ENCODE measurements around the gene KCNJ15. TPM values are rescaled to one million over a fixed set of nuclear protein-coding genes. Genes with fewer than 3 reads are reported as not detected.

The KCNJ15 gene
- total and polyA plus RNA-seq, 2 experiments from 2014 or later: not detected

DNA sequence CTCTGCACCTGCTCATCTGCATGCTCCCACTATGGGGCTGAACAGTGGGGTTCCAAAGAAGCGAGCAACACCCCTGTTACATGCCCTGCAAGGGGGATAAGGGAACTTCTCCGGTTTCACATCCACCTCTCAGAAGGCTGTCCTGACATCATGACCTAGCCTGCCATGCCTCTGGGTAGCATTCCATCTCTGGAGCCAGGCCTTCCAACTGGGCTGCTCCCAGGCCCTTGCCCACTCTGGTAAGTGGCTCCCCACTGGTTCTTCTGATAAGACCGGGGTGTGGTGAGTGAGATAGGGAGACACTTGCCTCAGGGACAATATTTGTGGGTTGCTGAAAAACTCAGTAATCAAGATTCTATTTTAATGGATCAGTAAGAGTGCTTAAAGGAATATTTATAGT lies 57.8 kb downstream of the KCNJ15 start:
- Mint-ChIP-seq H3K27me3 (ENCODE audit: insufficient read depth, low read depth, poor library complexity) (peaks cover 7% of the 10 kb centered on the region), H3K9me3 (no peaks in the 10 kb centered on the region), H3K27ac (no peak overlapping the region), H3K4me1 (peaks cover 12% of the 10 kb centered on the region), H3K4me3 (no peak overlapping the region), H3K36me3 (ENCODE audit: low read depth) (no peaks in the 10 kb centered on the region; the same call in 2 of the 3 replicates)
- H3K36me3 ChIP-seq (ENCODE audit: insufficient read depth): no peaks in the 10 kb centered on the region
- H4K20me1 ChIP-seq (replicated peaks; ENCODE audit: insufficient read depth): no peaks in the 10 kb centered on the region
- H3K4me1 ChIP-seq (ENCODE audit: insufficient read depth): no peaks in the 10 kb centered on the region
- H3K4me2 ChIP-seq: no peak overlapping the region
- H3K9me2 ChIP-seq (ENCODE audit: insufficient read depth): peaks cover 5% of the 10 kb centered on the region; the same call in 1 of the 2 replicates
- no peak overlapping the region for H3K4me3 ChIP-seq
- ATAC-seq (no peak), DNase-seq (ENCODE audit: low spot score) (no peak)
- no peak overlapping the region for H2AFZ ChIP-seq
- H3K27me3 ChIP-seq (ENCODE audit: insufficient read depth): no peaks in the 10 kb centered on the region
- no peaks in the 10 kb centered on the region for H3F3A ChIP-seq (replicated peaks; ENCODE audit: low read depth)
- TF ChIP-seq EZH2phosphoT487 (IDR thresholded peaks at IDR 0.05; ENCODE audit: unreplicated experiment) (no peak), JUNB (IDR thresholded peaks at IDR 0.05; ENCODE audit: unreplicated experiment) (no peak), EZH2 (IDR thresholded peaks at IDR 0.05; ENCODE audit: low read depth, unreplicated experiment) (no peak), STAT1 (IDR thresholded peaks at IDR 0.05; ENCODE audit: unreplicated experiment) (no peak), ZNF114 (CRISPR knock-in tag; IDR thresholded peaks at IDR 0.05) (no peak)
- TF ChIP-seq, protein P1, sequence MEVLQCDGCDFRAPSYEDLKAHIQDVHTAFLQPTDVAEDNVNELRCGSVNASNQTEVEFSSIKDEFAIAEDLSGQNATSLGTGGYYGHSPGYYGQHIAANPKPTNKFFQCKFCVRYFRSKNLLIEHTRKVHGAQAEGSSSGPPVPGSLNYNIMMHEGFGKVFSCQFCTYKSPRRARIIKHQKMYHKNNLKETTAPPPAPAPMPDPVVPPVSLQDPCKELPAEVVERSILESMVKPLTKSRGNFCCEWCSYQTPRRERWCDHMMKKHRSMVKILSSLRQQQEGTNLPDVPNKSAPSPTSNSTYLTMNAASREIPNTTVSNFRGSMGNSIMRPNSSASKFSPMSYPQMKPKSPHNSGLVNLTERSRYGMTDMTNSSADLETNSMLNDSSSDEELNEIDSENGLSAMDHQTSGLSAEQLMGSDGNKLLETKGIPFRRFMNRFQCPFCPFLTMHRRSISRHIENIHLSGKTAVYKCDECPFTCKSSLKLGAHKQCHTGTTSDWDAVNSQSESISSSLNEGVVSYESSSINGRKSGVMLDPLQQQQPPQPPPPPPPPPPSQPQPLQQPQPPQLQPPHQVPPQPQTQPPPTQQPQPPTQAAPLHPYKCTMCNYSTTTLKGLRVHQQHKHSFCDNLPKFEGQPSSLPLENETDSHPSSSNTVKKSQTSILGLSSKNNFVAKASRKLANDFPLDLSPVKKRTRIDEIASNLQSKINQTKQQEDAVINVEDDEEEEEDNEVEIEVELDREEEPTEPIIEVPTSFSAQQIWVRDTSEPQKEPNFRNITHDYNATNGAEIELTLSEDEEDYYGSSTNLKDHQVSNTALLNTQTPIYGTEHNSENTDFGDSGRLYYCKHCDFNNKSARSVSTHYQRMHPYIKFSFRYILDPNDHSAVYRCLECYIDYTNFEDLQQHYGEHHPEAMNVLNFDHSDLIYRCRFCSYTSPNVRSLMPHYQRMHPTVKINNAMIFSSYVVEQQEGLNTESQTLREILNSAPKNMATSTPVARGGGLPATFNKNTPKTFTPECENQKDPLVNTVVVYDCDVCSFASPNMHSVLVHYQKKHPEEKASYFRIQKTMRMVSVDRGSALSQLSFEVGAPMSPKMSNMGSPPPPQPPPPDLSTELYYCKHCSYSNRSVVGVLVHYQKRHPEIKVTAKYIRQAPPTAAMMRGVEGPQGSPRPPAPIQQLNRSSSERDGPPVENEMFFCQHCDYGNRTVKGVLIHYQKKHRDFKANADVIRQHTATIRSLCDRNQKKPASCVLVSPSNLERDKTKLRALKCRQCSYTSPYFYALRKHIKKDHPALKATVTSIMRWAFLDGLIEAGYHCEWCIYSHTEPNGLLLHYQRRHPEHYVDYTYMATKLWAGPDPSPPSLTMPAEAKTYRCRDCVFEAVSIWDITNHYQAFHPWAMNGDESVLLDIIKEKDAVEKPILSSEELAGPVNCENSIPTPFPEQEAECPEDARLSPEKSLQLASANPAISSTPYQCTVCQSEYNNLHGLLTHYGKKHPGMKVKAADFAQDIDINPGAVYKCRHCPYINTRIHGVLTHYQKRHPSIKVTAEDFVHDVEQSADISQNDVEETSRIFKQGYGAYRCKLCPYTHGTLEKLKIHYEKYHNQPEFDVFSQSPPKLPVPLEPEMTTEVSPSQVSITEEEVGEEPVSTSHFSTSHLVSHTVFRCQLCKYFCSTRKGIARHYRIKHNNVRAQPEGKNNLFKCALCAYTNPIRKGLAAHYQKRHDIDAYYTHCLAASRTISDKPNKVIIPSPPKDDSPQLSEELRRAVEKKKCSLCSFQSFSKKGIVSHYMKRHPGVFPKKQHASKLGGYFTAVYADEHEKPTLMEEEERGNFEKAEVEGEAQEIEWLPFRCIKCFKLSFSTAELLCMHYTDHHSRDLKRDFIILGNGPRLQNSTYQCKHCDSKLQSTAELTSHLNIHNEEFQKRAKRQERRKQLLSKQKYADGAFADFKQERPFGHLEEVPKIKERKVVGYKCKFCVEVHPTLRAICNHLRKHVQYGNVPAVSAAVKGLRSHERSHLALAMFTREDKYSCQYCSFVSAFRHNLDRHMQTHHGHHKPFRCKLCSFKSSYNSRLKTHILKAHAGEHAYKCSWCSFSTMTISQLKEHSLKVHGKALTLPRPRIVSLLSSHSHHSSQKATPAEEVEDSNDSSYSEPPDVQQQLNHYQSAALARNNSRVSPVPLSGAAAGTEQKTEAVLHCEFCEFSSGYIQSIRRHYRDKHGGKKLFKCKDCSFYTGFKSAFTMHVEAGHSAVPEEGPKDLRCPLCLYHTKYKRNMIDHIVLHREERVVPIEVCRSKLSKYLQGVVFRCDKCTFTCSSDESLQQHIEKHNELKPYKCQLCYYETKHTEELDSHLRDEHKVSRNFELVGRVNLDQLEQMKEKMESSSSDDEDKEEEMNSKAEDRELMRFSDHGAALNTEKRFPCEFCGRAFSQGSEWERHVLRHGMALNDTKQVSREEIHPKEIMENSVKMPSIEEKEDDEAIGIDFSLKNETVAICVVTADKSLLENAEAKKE (CRISPR knock-in tag; IDR thresholded peaks at IDR 0.05): no peak
- no peaks in the 10 kb centered on the region for H3K79me2 ChIP-seq (replicated peaks; ENCODE audit: insufficient read depth)
- no peak overlapping the region for H3K27ac ChIP-seq (ENCODE audit: low read depth)

DNA sequence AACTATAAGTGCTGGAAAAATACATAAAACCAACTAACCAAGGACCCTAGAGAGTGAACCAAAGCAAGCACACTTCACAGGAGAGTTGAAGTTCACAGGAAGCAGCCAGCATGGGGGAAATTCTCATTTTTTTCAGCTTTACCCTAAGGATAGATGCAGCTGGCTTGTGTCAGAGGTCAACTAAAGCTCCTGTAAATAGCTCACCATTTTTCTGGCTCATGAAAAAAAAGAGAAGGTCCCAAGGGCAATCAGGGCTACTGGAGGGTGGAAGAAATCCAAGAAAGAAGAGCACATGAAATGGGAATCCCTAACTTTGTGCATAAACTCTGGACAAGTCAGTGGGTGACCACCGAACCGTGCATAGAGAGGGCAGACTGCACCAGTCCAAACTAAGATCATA lies 58.3 kb downstream of the KCNJ15 start:
- H3K4me1 ChIP-seq (ENCODE audit: insufficient read depth): no peaks in the 10 kb centered on the region
- Mint-ChIP-seq H3K9me3 (no peaks in the 10 kb centered on the region), H3K4me1 (peaks cover 12% of the 10 kb centered on the region), H3K4me3 (no peak overlapping the region), H3K27ac (no peak overlapping the region), H3K36me3 (ENCODE audit: low read depth) (no peaks in the 10 kb centered on the region; the same call in 2 of the 3 replicates), H3K27me3 (ENCODE audit: insufficient read depth, low read depth, poor library complexity) (peaks cover 7% of the 10 kb centered on the region)
- no peaks in the 10 kb centered on the region for H4K20me1 ChIP-seq (replicated peaks; ENCODE audit: insufficient read depth)
- DNase-seq (ENCODE audit: low spot score) (no peak), ATAC-seq (no peak)
- H3K79me2 ChIP-seq (replicated peaks; ENCODE audit: insufficient read depth): no peaks in the 10 kb centered on the region
- peaks cover 5% of the 10 kb centered on the region; the same call in 1 of the 2 replicates for H3K9me2 ChIP-seq (ENCODE audit: insufficient read depth)
- no peak overlapping the region for H3K4me2 ChIP-seq
- H3K27me3 ChIP-seq (ENCODE audit: insufficient read depth): no peaks in the 10 kb centered on the region
- H3K36me3 ChIP-seq (ENCODE audit: insufficient read depth): no peaks in the 10 kb centered on the region
- H3F3A ChIP-seq (replicated peaks; ENCODE audit: low read depth): no peaks in the 10 kb centered on the region
- no peak overlapping the region for H3K4me3 ChIP-seq
- H3K27ac ChIP-seq (ENCODE audit: low read depth): no peak overlapping the region
- H2AFZ ChIP-seq: no peak overlapping the region
- TF ChIP-seq EZH2phosphoT487 (IDR thresholded peaks at IDR 0.05; ENCODE audit: unreplicated experiment): no peak
- TF ChIP-seq ZNF114 (CRISPR knock-in tag; IDR thresholded peaks at IDR 0.05): no peak
- no peak for TF ChIP-seq EZH2 (IDR thresholded peaks at IDR 0.05; ENCODE audit: low read depth, unreplicated experiment)
- no peak for TF ChIP-seq ZNF331 (CRISPR knock-in tag; IDR thresholded peaks at IDR 0.05; ENCODE audit: low read depth)

Data from GM23338 (cell line).